Smooth muscle cell (in vitro differentiated cells): ENCODE measurements around the gene NFE2L1. TPM values are rescaled to one million over a fixed set of nuclear protein-coding genes. Genes with fewer than 3 reads are reported as not detected.
"Not testable (repeated sequence)": the region's sequence is repeated elsewhere in the genome, so short reads cannot be mapped to it uniquely, and the experiment has no call there.

ENCODE experiments used
- DNase-seq: peaks from one replicate; lab custom pipeline; 2025; ENCODE audit not compliant: unreplicated experiment; lab: John Stamatoyannopoulos, UW
- H2AFZ ChIP-seq: fragments of 200-600 bp; sonication (generic); 2 replicates; pipeline ENCODE4 v1.6.0; 2016; ENCODE audit warnings: antibody characterized with exemption, low read depth, mild to moderate bottlenecking
- H3F3A ChIP-seq: fragments of 200-600 bp; sonication (generic); 2 replicates; pipeline ENCODE4 v1.6.0; 2017; ENCODE audit warnings: antibody characterized with exemption, low read depth
- H3K27ac ChIP-seq: fragments of 200-600 bp; sonication (generic); 2 replicates; pipeline ENCODE4 v1.5.1; 2016; ENCODE audit warnings: low read depth, mild to moderate bottlenecking
- H3K27me3 ChIP-seq: fragments of 200-600 bp; sonication (generic); 2 replicates; pipeline ENCODE4 v1.6.1; 2016; ENCODE audit warnings: low read depth, mild to moderate bottlenecking
- H3K36me3 ChIP-seq: fragments of 200-600 bp; sonication (generic); 2 replicates; pipeline ENCODE4 v1.5.1; 2016; ENCODE audit warnings: low read depth
- H3K4me1 ChIP-seq: fragments of 200-600 bp; sonication (generic); 2 replicates; pipeline ENCODE4 v1.5.1; 2016; ENCODE audit warnings: low read depth
- H3K4me2 ChIP-seq: fragments of 200-600 bp; sonication (generic); 2 replicates; pipeline ENCODE4 v1.6.0; 2016; ENCODE audit warnings: mild to moderate bottlenecking
- H3K4me3 ChIP-seq: fragments of 200-600 bp; sonication (generic); 2 replicates; pipeline ENCODE4 v1.5.1; 2016; ENCODE audit warnings: mild to moderate bottlenecking
- H3K79me2 ChIP-seq: fragments of 200-600 bp; sonication (generic); 2 replicates; pipeline ENCODE4 v1.6.0; 2016; ENCODE audit warnings: low read depth, mild to moderate bottlenecking
- H3K9ac ChIP-seq: fragments of 200-600 bp; sonication (generic); 2 replicates; pipeline ENCODE4 v1.6.0; 2016; ENCODE audit warnings: low read depth
- H3K9me3 ChIP-seq: fragments of 200-600 bp; sonication (generic); replicated peaks from 2 replicates; pipeline ENCODE4 v1.5.1; 2016; ENCODE audit warnings: low read depth
- H4K20me1 ChIP-seq: fragments of 200-600 bp; sonication (generic); 2 replicates; pipeline ENCODE4 v1.6.0; 2016; ENCODE audit warnings: low read depth
- WGBS: methylation state at CpG from one replicate; pipeline ENCODE4 v1.1.7; 2016; ENCODE audit warnings: low lambda C conversion rate; 5-methylcytosine and 5-hydroxymethylcytosine counted together
- polyA plus RNA-seq: library from polyadenylated mRNA; unstranded; fragments of >200 nt; fragmentation: Nextera tagmentation; extraction: Ambion mirVana; gene quantifications from 2 replicates; pipeline ENCODE4 v1.2.1, GENCODE V29; 2016
- total RNA-seq: library from RNA; depleted of rRNA; stranded (reverse); fragments of >200 nt; gene quantifications from 2 replicates; pipeline ENCODE4 v1.2.3, GENCODE V29; 2014
- TF ChIP-seq, protein P1 (sequence below): fragments of 200-600 bp; sonication (generic); IDR thresholded peaks from 2 replicates; pipeline ENCODE4 v1.5.1; 2017; ENCODE audit warnings: borderline replicate concordance, mild to moderate bottlenecking, antibody characterized with exemption; ENCODE audit not compliant: insufficient read depth, poor library complexity, severe bottlenecking

The NFE2L1 gene
- total and polyA plus RNA-seq, 2 experiments from 2014 or later, result 61.0 to 103 TPM

- H3K4me2 ChIP-seq, result no peak overlapping the region
- no peaks in the 10 kb centered on the region for H4K20me1 ChIP-seq
- H3K36me3 ChIP-seq, result no peaks in the 10 kb centered on the region
- no peak overlapping the region for H3K9ac ChIP-seq
- no peak overlapping the region for H2AFZ ChIP-seq
- peaks cover 8% of the 10 kb centered on the region for H3K4me1 ChIP-seq
- DNase-seq, result no peak
- TF ChIP-seq, protein P1, sequence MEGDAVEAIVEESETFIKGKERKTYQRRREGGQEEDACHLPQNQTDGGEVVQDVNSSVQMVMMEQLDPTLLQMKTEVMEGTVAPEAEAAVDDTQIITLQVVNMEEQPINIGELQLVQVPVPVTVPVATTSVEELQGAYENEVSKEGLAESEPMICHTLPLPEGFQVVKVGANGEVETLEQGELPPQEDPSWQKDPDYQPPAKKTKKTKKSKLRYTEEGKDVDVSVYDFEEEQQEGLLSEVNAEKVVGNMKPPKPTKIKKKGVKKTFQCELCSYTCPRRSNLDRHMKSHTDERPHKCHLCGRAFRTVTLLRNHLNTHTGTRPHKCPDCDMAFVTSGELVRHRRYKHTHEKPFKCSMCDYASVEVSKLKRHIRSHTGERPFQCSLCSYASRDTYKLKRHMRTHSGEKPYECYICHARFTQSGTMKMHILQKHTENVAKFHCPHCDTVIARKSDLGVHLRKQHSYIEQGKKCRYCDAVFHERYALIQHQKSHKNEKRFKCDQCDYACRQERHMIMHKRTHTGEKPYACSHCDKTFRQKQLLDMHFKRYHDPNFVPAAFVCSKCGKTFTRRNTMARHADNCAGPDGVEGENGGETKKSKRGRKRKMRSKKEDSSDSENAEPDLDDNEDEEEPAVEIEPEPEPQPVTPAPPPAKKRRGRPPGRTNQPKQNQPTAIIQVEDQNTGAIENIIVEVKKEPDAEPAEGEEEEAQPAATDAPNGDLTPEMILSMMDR, result no peak
- no peaks in the 10 kb centered on the region for H3K9me3 ChIP-seq
- H3K79me2 ChIP-seq, result no peaks in the 10 kb centered on the region
- WGBS, result 88% methylated on average over 5 of the region's 5 CpGs
- H3F3A ChIP-seq, result peaks cover under 1% of the 10 kb centered on the region
- H3K27ac ChIP-seq, result no peak overlapping the region
- H3K27me3 ChIP-seq, result no peaks in the 10 kb centered on the region
- no peak overlapping the region for H3K4me3 ChIP-seq
Measured at GRCh38 chr17:48030531-48030930, 17.6 kb upstream of the NFE2L1 start.

DNA sequence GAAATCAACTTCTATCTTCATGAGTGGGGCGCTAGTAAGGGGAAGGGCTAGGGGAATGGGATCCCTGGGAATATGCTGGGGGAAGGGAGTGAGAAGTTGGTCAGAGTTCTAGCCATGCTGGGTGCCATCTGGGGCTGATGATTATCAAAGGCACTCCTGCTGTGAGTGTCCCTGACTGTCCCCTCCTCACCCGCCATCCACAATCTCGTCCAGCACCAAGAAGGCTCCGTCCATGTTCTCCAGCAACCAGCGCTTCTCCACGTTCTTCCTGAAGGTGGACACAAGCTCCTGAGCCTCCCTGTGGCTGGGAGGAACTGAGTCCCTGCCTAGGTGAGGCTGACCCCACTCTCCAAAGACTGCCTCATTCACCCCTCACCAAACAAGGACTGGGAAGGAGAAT lies 16.2 kb upstream of the NFE2L1 start:
- Histone ChIP-seq H3F3A (no peaks in the 10 kb centered on the region), H3K27ac (no peak overlapping the region), H3K79me2 (peaks cover 5% of the 10 kb centered on the region), H3K36me3 (no peaks in the 10 kb centered on the region), H3K27me3 (no peaks in the 10 kb centered on the region), H3K9me3 (no peaks in the 10 kb centered on the region), H3K9ac (no peak overlapping the region), H3K4me1 (peaks cover 5% of the 10 kb centered on the region), H2AFZ (no peak overlapping the region), H4K20me1 (no peaks in the 10 kb centered on the region), H3K4me3 (no peak overlapping the region), H3K4me2 (no peak overlapping the region)
- WGBS, result 92% methylated on average over 6 of the region's 6 CpGs
- DNase-seq, result no peak
- TF ChIP-seq, protein P1, result no peak

DNA sequence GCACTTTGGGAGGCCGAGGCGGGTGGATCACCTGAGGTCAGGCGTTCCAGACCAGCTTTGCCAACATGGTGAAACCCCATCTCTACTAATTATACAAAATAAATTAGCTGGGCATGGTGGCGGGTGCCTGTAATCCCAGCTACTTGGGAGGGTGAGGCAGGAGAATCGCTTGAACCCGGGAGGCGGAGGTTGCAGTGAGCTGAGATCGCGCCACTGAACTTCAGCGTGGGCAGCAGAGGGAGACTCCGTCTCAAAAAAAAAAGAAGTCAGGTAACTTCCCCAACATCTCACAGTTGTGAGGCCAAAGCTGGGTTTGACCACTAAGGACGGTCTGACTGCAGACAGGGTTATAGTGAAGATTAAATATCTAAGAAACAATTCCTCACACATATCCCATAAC lies 13.4 kb upstream of the NFE2L1 start:
- not testable (repeated sequence) for H3K4me3 ChIP-seq, H3K4me2 ChIP-seq, H3K36me3 ChIP-seq, H2AFZ ChIP-seq, H3K27ac ChIP-seq, H3K27me3 ChIP-seq, DNase-seq, H4K20me1 ChIP-seq, H3K79me2 ChIP-seq, H3F3A ChIP-seq, H3K9me3 ChIP-seq, H3K9ac ChIP-seq
- H3K4me1 ChIP-seq, result peaks cover 11% of the 10 kb centered on the region
- 93% methylated on average over 11 of the region's 12 CpGs for WGBS

- Histone ChIP-seq H3K27me3 (no peaks in the 10 kb centered on the region), H3K27ac (no peak overlapping the region), H3K4me2 (peak overlapping the region; percentile 92), H3F3A (no peaks in the 10 kb centered on the region), H3K36me3 (no peaks in the 10 kb centered on the region), H3K4me3 (peak overlapping the region; percentile 75), H3K9me3 (no peaks in the 10 kb centered on the region), H3K9ac (peak overlapping the region; percentile 93), H3K79me2 (peaks cover 5% of the 10 kb centered on the region), H3K4me1 (peaks cover 11% of the 10 kb centered on the region), H2AFZ (peak overlapping the region; percentile 71), H4K20me1 (no peaks in the 10 kb centered on the region)
- 64% methylated on average over 6 of the region's 6 CpGs for WGBS
- no peak for DNase-seq
- TF ChIP-seq, protein P1, result no peak
Measured at GRCh38 chr17:48036693-48037035, 11.5 kb upstream of the NFE2L1 start.
